Endothelial cell of umbilical vein (primary cell): Measurements from ENCODE around the gene SPIRE1. TPM values are rescaled to one million over a fixed set of nuclear protein-coding genes. Genes with fewer than 3 reads are reported as not detected.
"Not testable (repeated sequence)": the region's sequence is repeated elsewhere in the genome, so short reads cannot be mapped to it uniquely, and the experiment has no call there.

Source experiments
- BruUV-seq: library from RNA; stranded (reverse); fragments of 400-500 nt; replicated peaks from 2 replicates; lab custom pipeline; 2021; lab: Mats Ljungman, UMichigan
- CTCF ChIA-PET: fragments of 300-600, 350-600 bp; sonication (Branson Sonifier 250); formaldehyde crosslinking; loops from one replicate; lab custom pipeline; 2021; ENCODE audit warnings: antibody characterized with exemption, inconsistent platforms; lab: Charles Lee
- POLR2A ChIA-PET: fragments of 300-600, 350-600 bp; sonication (Branson Sonifier 250); formaldehyde crosslinking; loops from one replicate; lab custom pipeline; 2021; ENCODE audit warnings: antibody characterized with exemption, inconsistent platforms; lab: Charles Lee
- DNase-seq: peaks from one replicate; pipeline ENCODE4 v3.0.0-alpha.2; 2011; ENCODE audit warnings: low read depth, low spot score
- FAIRE-seq: peaks from 2 replicates; lab custom pipeline; 2011; peaks lifted over from hg19 to GRCh38; lab: Jason Lieb, UNC
- H2AFZ ChIP-seq: 2 replicates; pipeline ENCODE4 v1.6.0; 2012; ENCODE audit warnings: low read depth, low read length, control low read depth, inconsistent platforms
- H3K27ac ChIP-seq: 2 replicates; pipeline ENCODE4 v1.5.1; 2011; ENCODE audit warnings: low read depth, mild to moderate bottlenecking, control low read depth, low read length, moderate library complexity; ENCODE audit not compliant: insufficient read depth
- H3K27me3 ChIP-seq, 2 experiments: 2 replicates each; pipeline versions ENCODE4 v1.6.0 to v1.6.1; 2011; ENCODE audit warnings: low read length in 2 of 2, mixed read lengths in 1 of 2; ENCODE audit not compliant: control insufficient read depth in 2 of 2, insufficient read depth in 2 of 2
- H3K36me3 ChIP-seq, 2 experiments: 2 replicates in 1 of 2; 3 replicates in 1 of 2; pipeline ENCODE4 v1.5.1; 2011; ENCODE audit warnings: low read length in 2 of 2, mild to moderate bottlenecking in 1 of 2, moderate library complexity in 1 of 2; ENCODE audit not compliant: control insufficient read depth in 2 of 2, insufficient read depth in 2 of 2; ENCODE audit errors: extremely low read depth in 1 of 2
- H3K4me1 ChIP-seq: 3 replicates; pipeline ENCODE4 v1.5.1; 2011; ENCODE audit warnings: mild to moderate bottlenecking, low read length; ENCODE audit not compliant: control insufficient read depth, insufficient read depth; ENCODE audit errors: extremely low read depth
- H3K4me2 ChIP-seq: 2 replicates; pipeline ENCODE4 v1.6.1; 2011; ENCODE audit warnings: low read length, control low read depth, mixed read lengths; ENCODE audit not compliant: insufficient read depth
- H3K4me3 ChIP-seq, 3 experiments: fragments of 200-600 bp in 1 of 3; sonication (generic), shearing (Covaris generic) in 1 of 3; replicated peaks in 1 of 3; 2 replicates each; pipeline ENCODE4 v1.5.1; 2011 to 2016; ENCODE audit warnings: control low read depth in 3 of 3, low read length in 3 of 3, mild to moderate bottlenecking in 2 of 3, inconsistent platforms in 1 of 3, low read depth in 1 of 3, moderate library complexity in 1 of 3; ENCODE audit not compliant: insufficient read depth in 1 of 3
- H3K79me2 ChIP-seq: 2 replicates; pipeline ENCODE4 v1.6.0; 2012; ENCODE audit warnings: low read length, inconsistent platforms; ENCODE audit not compliant: control insufficient read depth, insufficient read depth
- H3K9ac ChIP-seq: replicated peaks from 2 replicates; pipeline ENCODE3; 2011; ENCODE audit warnings: low read length, control low read depth; ENCODE audit not compliant: insufficient read depth; ENCODE audit errors: extremely low read depth
- H3K9me1 ChIP-seq: replicated peaks from 3 replicates; pipeline ENCODE4 v1.6.0; 2011; ENCODE audit warnings: mild to moderate bottlenecking, low read length; ENCODE audit not compliant: control insufficient read depth, insufficient read depth; ENCODE audit errors: extremely low read depth
- H3K9me3 ChIP-seq: replicated peaks from 2 replicates; pipeline ENCODE4 v1.5.1; 2012; ENCODE audit warnings: low read length, inconsistent platforms; ENCODE audit not compliant: control insufficient read depth, insufficient read depth
- H4K20me1 ChIP-seq: replicated peaks from 2 replicates; pipeline ENCODE3; 2011; ENCODE audit warnings: mild to moderate bottlenecking, low read length; ENCODE audit not compliant: control insufficient read depth, insufficient read depth; ENCODE audit errors: extremely low read depth
- CTCF ChIP-seq, 2 donors: IDR thresholded peaks; 1 replicate in 1 of 2; 2 replicates in 1 of 2; pipeline ENCODE4 v1.5.1; 2011; ENCODE audit warnings: low read length in 2 of 2, mild to moderate bottlenecking in 2 of 2, moderate library complexity in 2 of 2, control low read depth in 1 of 2, inconsistent platforms in 1 of 2, low read depth in 1 of 2; ENCODE audit not compliant: insufficient read depth in 1 of 2; ENCODE audit errors: extremely low read depth in 1 of 2
- EZH2 ChIP-seq: IDR thresholded peaks from 2 replicates; pipeline ENCODE4 v1.6.1; 2012; ENCODE audit warnings: borderline replicate concordance, low read depth, mild to moderate bottlenecking, moderate library complexity, low read length, inconsistent platforms; ENCODE audit not compliant: severe bottlenecking
- FOS ChIP-seq: IDR thresholded peaks from 2 replicates; pipeline ENCODE4 v1.6.1; 2011; ENCODE audit warnings: mild to moderate bottlenecking, low read length, moderate library complexity, borderline replicate concordance; ENCODE audit not compliant: insufficient read depth
- GATA2 ChIP-seq: IDR thresholded peaks from 2 replicates; pipeline ENCODE4 v1.7.0; 2011; ENCODE audit warnings: low read depth, mild to moderate bottlenecking, moderate library complexity, mixed read lengths, low read length; ENCODE audit not compliant: insufficient read length, insufficient read depth
- MYC ChIP-seq: IDR thresholded peaks from one replicate; pipeline ENCODE4 v1.6.1; 2011; ENCODE audit warnings: mild to moderate bottlenecking, low read depth, low read length
- POLR2A ChIP-seq: IDR thresholded peaks from 2 replicates; pipeline ENCODE4 v1.6.1; 2012; ENCODE audit warnings: low read depth, mild to moderate bottlenecking, control low read depth, low read length
- POLR2AphosphoS5 ChIP-seq: IDR thresholded peaks from 2 replicates; pipeline ENCODE4 v1.6.1; 2012; ENCODE audit warnings: low read depth, mild to moderate bottlenecking, control low read depth, low read length, moderate library complexity; ENCODE audit not compliant: insufficient read depth
- dilution Hi-C: fragments of 300-500 bp; cut with MboI; formaldehyde crosslinking; loops from one replicate; pipeline ENCODE4 v1.15.0; 2019; ENCODE audit warnings: low sequenced_read_pairs; ENCODE audit not compliant: extremely low pct_ligation_motif_present
- intact Hi-C: fragments of 100-400 bp; cut with micrococcal nuclease; formaldehyde crosslinking; loops from one replicate; pipeline ENCODE4 v1.10.0; 2022
- polyA plus RNA-seq, 4 experiments: library from polyadenylated mRNA; depleted of rRNA in 3 of 4; stranded (reverse) in 3 of 4; unstranded in 1 of 4; fragments of >200 nt; gene quantifications; 2 replicates each; pipeline versions ENCODE4 v1.2.1 to v1.2.3, GENCODE V29; 2011 to 2012; ENCODE audit warnings: missing spikeins in 1 of 4
- total RNA-seq: library from RNA; stranded (reverse); gene quantifications from 2 replicates; pipeline ENCODE4 v1.2.3, GENCODE V29; 2021
- TF ChIP-seq, protein P1 (sequence below): IDR thresholded peaks from 2 replicates; pipeline ENCODE4 v1.6.1; 2011; ENCODE audit not compliant: insufficient read depth, insufficient read length

Gene SPIRE1
- total and polyA plus RNA-seq, 2 donors (not counting 3 experiments of a cell fraction or from before 2014, with no cell fraction given): 13.1 to 44.0 TPM

DNA sequence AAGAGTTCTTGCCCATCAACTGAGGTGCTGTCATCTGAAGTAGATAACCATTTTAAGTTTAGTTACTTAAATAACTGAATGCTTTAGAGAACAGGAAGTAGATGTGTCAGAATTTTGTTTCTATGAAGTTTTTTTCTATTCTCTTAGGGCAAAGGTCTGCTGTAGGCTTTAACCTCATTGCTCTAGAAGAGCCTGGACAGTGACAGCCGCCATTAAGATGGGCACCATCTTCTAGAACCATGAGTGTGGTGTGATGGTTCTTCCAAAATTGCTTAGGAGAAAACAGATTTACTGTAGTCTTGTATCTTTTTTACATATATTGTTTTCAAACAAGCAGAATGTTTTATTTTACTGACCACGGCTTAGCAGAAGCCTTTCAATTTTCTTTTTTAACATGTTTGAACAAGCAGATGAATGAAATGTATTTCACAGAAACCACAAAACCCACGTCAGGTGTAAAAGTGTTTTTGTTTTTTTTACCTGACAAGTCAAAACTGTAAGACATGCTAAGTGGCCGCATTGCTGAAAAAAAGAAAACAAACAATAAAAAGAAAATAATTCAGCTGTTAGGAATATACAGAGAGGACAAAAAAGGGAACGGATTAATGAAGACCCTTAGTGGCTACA lies 172.3 kb downstream of the SPIRE1 start:
- dilution Hi-C loops (no loop called here), intact Hi-C loops (no loop called here)
- TF ChIP-seq FOS: no peak
- TF ChIP-seq EZH2: no peak
- no peak for TF ChIP-seq MYC
- TF ChIP-seq GATA2: no peak
- no peak for TF ChIP-seq CTCF (IDR thresholded peaks at IDR 0.05; ENCODE audit: extremely low read depth in 1 of 2, insufficient read depth in 1 of 2, low read depth in 1 of 2, low read length in 2 of 2)
- TF ChIP-seq POLR2AphosphoS5: no peak
- TF ChIP-seq, protein P1, sequence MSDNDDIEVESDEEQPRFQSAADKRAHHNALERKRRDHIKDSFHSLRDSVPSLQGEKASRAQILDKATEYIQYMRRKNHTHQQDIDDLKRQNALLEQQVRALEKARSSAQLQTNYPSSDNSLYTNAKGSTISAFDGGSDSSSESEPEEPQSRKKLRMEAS: no peak
- no peak for TF ChIP-seq POLR2A
- no TSS peak for BruUV-seq
- Histone ChIP-seq H3K4me1 (no peaks in the 10 kb centered on the region), H3K4me2 (no peak overlapping the region), H3K36me3 (peaks cover 2 to 5% of the 10 kb centered on the region in 2 experiments), H3K79me2 (peaks cover 8% of the 10 kb centered on the region), H3K27ac (no peak overlapping the region), H3K4me3 (no peak overlapping the region), H3K9ac (no peak overlapping the region), H3K27me3 (no peaks in the 10 kb centered on the region), H3K9me3 (no peaks in the 10 kb centered on the region), H3K9me1 (no peaks in the 10 kb centered on the region), H4K20me1 (no peaks in the 10 kb centered on the region), H2AFZ (no peak overlapping the region)
- CTCF ChIA-PET: interaction anchor here (1.0 to 3.2 kb wide), 2 partner anchors 11 to 122 kb away, joined by 3 to 10 read pairs; no protein-coding TSS in a partner anchor
- FAIRE-seq (no peak), DNase-seq (no peak)
- POLR2A ChIA-PET: no interaction called here

GRCh38 chr18:12481915-12482314 lies 176.0 kb downstream of the SPIRE1 start:
- POLR2A ChIA-PET, H3K9me3 ChIP-seq, H2AFZ ChIP-seq, H3K36me3 ChIP-seq, H3K4me1 ChIP-seq, H3K27ac ChIP-seq, BruUV-seq, H3K9ac ChIP-seq, dilution Hi-C loops, DNase-seq, H3K9me1 ChIP-seq, FAIRE-seq, intact Hi-C loops, H3K27me3 ChIP-seq, CTCF ChIA-PET, H3K4me2 ChIP-seq, H4K20me1 ChIP-seq, H3K79me2 ChIP-seq, H3K4me3 ChIP-seq: not testable (repeated sequence)
